ENCODE data around the gene KRT6A. TPM values are rescaled to one million over a fixed set of nuclear protein-coding genes. Genes with fewer than 3 reads are reported as not detected.

The KRT6A gene
- polyA plus RNA-seq, 6 donors from 2014 or later = not detected

DNA sequence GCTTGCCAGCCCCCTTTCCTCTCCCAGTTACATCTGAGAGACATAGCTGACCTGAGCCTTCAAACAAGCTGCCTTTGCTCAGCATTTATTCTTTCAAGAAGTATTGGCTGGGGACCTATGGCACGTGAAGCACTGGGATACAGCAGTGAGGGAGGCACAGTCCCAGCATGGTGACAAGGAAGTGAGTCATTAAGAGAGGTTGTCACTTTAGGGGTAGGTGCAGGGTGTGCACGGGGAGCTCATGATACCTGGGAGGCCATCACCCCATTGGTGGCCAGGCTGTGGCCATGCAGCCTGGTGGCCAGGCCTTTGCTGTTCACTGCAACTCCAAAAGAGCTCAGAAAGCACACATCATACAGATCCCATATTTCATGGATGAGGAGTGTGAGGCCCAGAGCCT lies 53.2 kb downstream of the KRT6A start:
- ATAC-seq (ENCODE audit: low read depth in 2 of 2) (no peak), DNase-seq (no peak)
- no peaks in the 10 kb centered on the region for H3K9me3 Mint-ChIP-seq
- H3K27me3 Mint-ChIP-seq = peaks cover 29 to 65% (median 40%) of the 10 kb centered on the region in 3 donors
- no peak overlapping the region for H3K4me3 Mint-ChIP-seq
- H3K27ac Mint-ChIP-seq = no peak overlapping the region
- no peaks in the 10 kb centered on the region for H3K4me1 Mint-ChIP-seq
- no peaks in the 10 kb centered on the region for H3K36me3 Mint-ChIP-seq

DNA sequence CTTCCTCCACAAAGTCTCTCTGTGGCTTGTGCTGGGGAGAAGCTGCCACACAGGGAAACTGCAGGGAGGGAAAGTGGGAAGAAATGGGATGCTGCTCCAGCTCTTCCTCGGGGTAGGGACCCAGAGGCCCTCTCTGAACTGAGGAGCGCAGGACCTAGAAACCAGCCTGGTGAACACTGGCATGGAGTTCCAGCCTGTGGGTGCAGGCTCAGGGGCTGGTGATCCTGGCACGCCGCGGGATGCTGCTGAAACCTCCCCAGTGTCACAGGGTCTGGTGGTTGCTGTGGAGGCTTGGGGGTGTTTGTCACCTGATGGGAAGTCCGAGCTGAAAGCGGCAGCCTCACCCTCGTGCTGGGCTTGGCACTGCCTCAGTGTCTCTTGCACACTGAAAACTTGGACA lies 53.6 kb downstream of the KRT6A start:
- ATAC-seq (ENCODE audit: low read depth in 2 of 2) (no peak), DNase-seq (no peak)
- Mint-ChIP-seq H3K9me3 (no peaks in the 10 kb centered on the region), H3K4me3 (no peak overlapping the region), H3K36me3 (no peaks in the 10 kb centered on the region), H3K27me3 (peaks cover 31 to 70% (median 40%) of the 10 kb centered on the region in 3 donors), H3K4me1 (no peaks in the 10 kb centered on the region), H3K27ac (no peak overlapping the region)

DNA sequence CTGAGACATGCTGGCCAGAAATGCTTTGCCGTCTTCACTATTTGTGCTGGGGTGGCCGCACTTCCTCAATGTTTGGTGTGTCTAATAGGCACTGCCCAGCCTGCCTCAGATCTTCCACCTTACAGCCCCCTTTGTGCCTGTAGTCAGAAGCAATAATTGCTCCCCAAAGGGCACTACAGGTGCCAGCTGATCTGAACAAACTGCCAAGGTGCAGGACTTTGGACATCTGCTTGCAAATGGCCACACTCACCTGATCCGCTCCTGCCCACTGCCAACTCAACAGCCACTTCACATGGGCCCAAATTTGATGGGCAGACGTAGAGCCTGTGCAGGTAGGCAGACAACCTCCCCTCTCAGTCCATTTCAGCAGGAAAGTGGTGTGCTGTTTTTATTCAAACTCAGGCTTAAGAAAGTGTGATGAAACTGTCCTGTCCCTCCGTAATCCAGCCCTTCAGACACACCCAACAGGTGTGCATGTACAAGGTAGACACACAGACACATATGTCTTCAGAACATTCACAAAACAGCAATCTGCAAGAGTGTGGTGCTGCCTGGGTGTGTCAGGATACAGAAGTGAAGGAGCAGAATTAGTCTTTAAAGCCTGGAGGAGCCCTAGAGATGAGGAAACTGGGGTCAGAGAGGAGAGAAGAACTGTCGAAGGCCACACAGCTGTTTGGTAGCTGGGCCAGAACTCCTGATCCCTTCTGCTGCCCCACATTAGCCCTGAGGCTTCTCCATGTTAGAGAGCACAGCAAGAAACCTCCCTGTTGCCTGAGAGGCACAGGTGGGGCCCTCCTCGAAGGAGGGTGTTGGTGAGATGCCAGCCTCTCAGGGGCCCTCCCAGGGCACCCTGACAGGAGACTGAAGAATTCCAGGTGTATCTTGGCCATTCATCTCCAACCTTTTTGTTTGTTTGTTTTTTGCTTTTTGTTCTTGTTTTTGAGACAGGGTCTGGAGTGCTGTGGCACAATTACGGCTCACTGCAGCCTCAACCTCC lies 54.5 kb downstream of the KRT6A start:
- Mint-ChIP-seq H3K9me3 (no peaks in the 10 kb centered on the region), H3K36me3 (no peaks in the 10 kb centered on the region), H3K4me1 (no peaks in the 10 kb centered on the region), H3K27me3 (peaks cover 29 to 70% (median 40%) of the 10 kb centered on the region in 3 donors), H3K27ac (no peak overlapping the region), H3K4me3 (no peak overlapping the region)
- ATAC-seq (ENCODE audit: low read depth in 2 of 2) (no peak), DNase-seq (no peak)

DNA sequence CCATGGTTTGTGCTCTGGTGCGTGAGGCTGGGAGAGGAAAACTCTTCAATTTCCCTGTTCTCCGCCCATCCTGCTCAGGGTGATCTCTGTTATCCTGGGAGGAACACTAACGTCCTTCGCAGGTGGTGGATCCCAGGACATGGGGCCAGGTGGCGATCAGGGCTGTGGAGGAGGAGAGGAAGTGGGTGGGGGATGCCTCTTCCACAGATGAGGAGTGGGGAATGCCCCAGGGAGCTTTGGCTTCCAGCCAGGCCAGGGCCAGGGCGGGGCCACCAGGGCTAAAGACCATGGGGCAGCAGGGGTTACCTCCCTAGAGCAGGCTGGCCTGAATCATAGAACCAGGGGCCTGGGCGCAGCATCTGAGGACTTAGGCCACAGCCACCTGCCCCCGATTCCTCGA lies 55.5 kb downstream of the KRT6A start:
- ATAC-seq (ENCODE audit: low read depth in 2 of 2) = no peak
- H3K36me3 Mint-ChIP-seq = no peaks in the 10 kb centered on the region

More for the DNA sequence above, 55.5 kb downstream of the KRT6A start:
- DNase-seq = no peak
- no peaks in the 10 kb centered on the region for H3K9me3 Mint-ChIP-seq
- H3K27ac Mint-ChIP-seq = no peak overlapping the region
- H3K27me3 Mint-ChIP-seq = peaks cover 23 to 59% (median 33%) of the 10 kb centered on the region in 3 donors
- H3K4me3 Mint-ChIP-seq = no peak overlapping the region
- no peaks in the 10 kb centered on the region for H3K4me1 Mint-ChIP-seq

Other genes with a start within 250 kb of the KRT6A start
- gene KRT86, start 218.6 kb downstream of the KRT6A start, polyA plus RNA-seq (ENCODE audit: low read depth in 6 of 6) = not detected
- gene KRT81, start 201.7 kb downstream of the KRT6A start, polyA plus RNA-seq (ENCODE audit: low read depth in 6 of 6) = not detected
- gene KRT83, start 171.9 kb downstream of the KRT6A start, polyA plus RNA-seq (ENCODE audit: low read depth in 6 of 6) = not detected
- not detected for gene KRT85, start 125.8 kb downstream of the KRT6A start, polyA plus RNA-seq (ENCODE audit: low read depth in 6 of 6)
- gene KRT84, start 107.6 kb downstream of the KRT6A start, polyA plus RNA-seq (ENCODE audit: low read depth in 6 of 6) = not detected
- gene KRT82, start 86.9 kb downstream of the KRT6A start, polyA plus RNA-seq (ENCODE audit: low read depth in 6 of 6) = not detected
- gene KRT75, start 58.9 kb downstream of the KRT6A start, polyA plus RNA-seq (ENCODE audit: low read depth in 6 of 6) = not detected
- not detected for gene KRT6B, start 41.1 kb downstream of the KRT6A start, polyA plus RNA-seq (ENCODE audit: low read depth in 6 of 6)
- not detected for gene KRT6C, start 19.5 kb downstream of the KRT6A start, polyA plus RNA-seq (ENCODE audit: low read depth in 6 of 6)
- gene KRT5, start 27.1 kb upstream of the KRT6A start, polyA plus RNA-seq (ENCODE audit: low read depth in 6 of 6) = not detected
- not detected for gene KRT71, start 59.9 kb upstream of the KRT6A start, polyA plus RNA-seq (ENCODE audit: low read depth in 6 of 6)
- not detected for gene KRT74, start 80.6 kb upstream of the KRT6A start, polyA plus RNA-seq (ENCODE audit: low read depth in 6 of 6)
- not detected for gene KRT72, start 108.2 kb upstream of the KRT6A start, polyA plus RNA-seq (ENCODE audit: low read depth in 6 of 6)
- not detected for gene KRT73, start 125.3 kb upstream of the KRT6A start, polyA plus RNA-seq (ENCODE audit: low read depth in 6 of 6)
- gene KRT2, start 159.0 kb upstream of the KRT6A start, polyA plus RNA-seq (ENCODE audit: low read depth in 6 of 6) = not detected
- under 1 TPM in 1 of 6 donors, not detected in 5; 0.44 TPM for gene KRT1, start 187.2 kb upstream of the KRT6A start, polyA plus RNA-seq (ENCODE audit: low read depth in 6 of 6)
- gene KRT77, start 210.3 kb upstream of the KRT6A start, polyA plus RNA-seq (ENCODE audit: low read depth in 6 of 6) = not detected

All from naive B cell (primary cell).